ENCODE data around the gene TNNC1. TPM values are rescaled to one million over a fixed set of nuclear protein-coding genes. Genes with fewer than 3 reads are reported as not detected.

The TNNC1 gene
- total and polyA plus RNA-seq, 9 of the 15 experiments (the other 6 are each of a cell fraction or from before 2014, with no cell fraction given) = 0.08 to 0.85 (median 0.42) TPM; not detected in 4

- no peak for TF ChIP-seq NR2C2 (CRISPR knock-in tag; IDR thresholded peaks at IDR 0.05)
- peak; percentile 31 for TF ChIP-seq NR2C2 (tag; IDR thresholded peaks at IDR 0.05)
- TF ChIP-seq ZNF354B (CRISPR knock-in tag; IDR thresholded peaks at IDR 0.05) = no peak
- peak; percentile 78 for TF ChIP-seq TAF1 (IDR thresholded peaks at IDR 0.05; ENCODE audit: control insufficient read depth, extremely low read depth, insufficient read depth, low read length, severe bottlenecking)
- no peak for TF ChIP-seq EP300 (IDR thresholded peaks at IDR 0.05; ENCODE audit: low read length)
- TF ChIP-seq CEBPG (CRISPR knock-in tag; IDR thresholded peaks at IDR 0.05) = peak; percentile 96
- TF ChIP-seq CEBPG (tag; conservative IDR thresholded peaks at IDR 0.05 in 1 of 2, IDR thresholded peaks at IDR 0.05 in 1 of 2) = peak; percentile 93 to 96
- peak; percentile 99 for TF ChIP-seq VEZF1 (CRISPR knock-in tag; IDR thresholded peaks at IDR 0.05)
- peak; percentile 82 for TF ChIP-seq RBFOX2 (IDR thresholded peaks at IDR 0.05; ENCODE audit: low read depth, low read length)
- no peak for TF ChIP-seq FOXJ2 (tag; IDR thresholded peaks at IDR 0.05)
- TF ChIP-seq PHF20 (IDR thresholded peaks at IDR 0.05; ENCODE audit: partially characterized antibody) = peak; percentile 15
- peak; percentile 45 to 68; a peak in 2 of 4 replicates for TF ChIP-seq MAZ (CRISPR knock-in tag; conservative IDR thresholded peaks at IDR 0.05 in 1 of 2, IDR thresholded peaks at IDR 0.05 in 1 of 2)
- TF ChIP-seq ZNF57 (CRISPR knock-in tag; IDR thresholded peaks at IDR 0.05) = no peak
- TF ChIP-seq ARNT (IDR thresholded peaks at IDR 0.05) = no peak
- TF ChIP-seq ZNF263 (CRISPR knock-in tag; IDR thresholded peaks at IDR 0.05; ENCODE audit: borderline replicate concordance) = no peak
- TF ChIP-seq SUPT5H (IDR thresholded peaks at IDR 0.05) = peak; percentile 85
- peak; percentile 54 to 57 for TF ChIP-seq MNT (conservative IDR thresholded peaks at IDR 0.05)
- peak; percentile 70; the same call in 1 of the 2 replicates for TF ChIP-seq ATF7 (IDR thresholded peaks at IDR 0.05)
- peak; percentile 48; the same call in 1 of the 2 replicates for TF ChIP-seq CREB1 (IDR thresholded peaks at IDR 0.05)
- TF ChIP-seq CREB1 (CRISPR knock-in tag; IDR thresholded peaks at IDR 0.05) = 0 out of 2 replicates have a peak, but pooled peaks have one; percentile 4
- no peak for TF ChIP-seq OTX1 (CRISPR knock-in tag; IDR thresholded peaks at IDR 0.05)
- TF ChIP-seq SIN3B (IDR thresholded peaks at IDR 0.05; ENCODE audit: low read depth) = no peak
- TF ChIP-seq CEBPB (tag; IDR thresholded peaks at IDR 0.05) = peak; percentile 98
- TF ChIP-seq MBD2 (IDR thresholded peaks at IDR 0.05; ENCODE audit: borderline replicate concordance, low read depth) = peak; percentile 26; the same call in 1 of the 2 replicates
- peak; percentile 93 for TF ChIP-seq BHLHE40 (IDR thresholded peaks at IDR 0.05; ENCODE audit: low read length)
- TF ChIP-seq STAT5A (IDR thresholded peaks at IDR 0.05; ENCODE audit: borderline replicate concordance, low read length) = no peak
Observed at GRCh38 chr3:52455283-52456168, 1.7 kb upstream of the TNNC1 start, which contains the start of gene NISCH (continued).

Measured in K562 (cell line).